NB4 (cell line): ENCODE measurements around the gene NET1.

Source experiments
- POLR2A ChIP-seq: IDR thresholded peaks from 2 replicates; pipeline ENCODE4 v1.6.1; 2011; ENCODE audit warnings: mild to moderate bottlenecking; ENCODE audit not compliant: insufficient read length; ENCODE audit errors: extremely low read depth
- TF ChIP-seq, protein P1 (sequence below): IDR thresholded peaks from one replicate; pipeline ENCODE4 v1.5.1; 2012; ENCODE audit warnings: low read depth, low read length

GRCh38 chr10:5446390-5446926 lies 34.1 kb downstream of the NET1 start:
- TF ChIP-seq, protein P1, sequence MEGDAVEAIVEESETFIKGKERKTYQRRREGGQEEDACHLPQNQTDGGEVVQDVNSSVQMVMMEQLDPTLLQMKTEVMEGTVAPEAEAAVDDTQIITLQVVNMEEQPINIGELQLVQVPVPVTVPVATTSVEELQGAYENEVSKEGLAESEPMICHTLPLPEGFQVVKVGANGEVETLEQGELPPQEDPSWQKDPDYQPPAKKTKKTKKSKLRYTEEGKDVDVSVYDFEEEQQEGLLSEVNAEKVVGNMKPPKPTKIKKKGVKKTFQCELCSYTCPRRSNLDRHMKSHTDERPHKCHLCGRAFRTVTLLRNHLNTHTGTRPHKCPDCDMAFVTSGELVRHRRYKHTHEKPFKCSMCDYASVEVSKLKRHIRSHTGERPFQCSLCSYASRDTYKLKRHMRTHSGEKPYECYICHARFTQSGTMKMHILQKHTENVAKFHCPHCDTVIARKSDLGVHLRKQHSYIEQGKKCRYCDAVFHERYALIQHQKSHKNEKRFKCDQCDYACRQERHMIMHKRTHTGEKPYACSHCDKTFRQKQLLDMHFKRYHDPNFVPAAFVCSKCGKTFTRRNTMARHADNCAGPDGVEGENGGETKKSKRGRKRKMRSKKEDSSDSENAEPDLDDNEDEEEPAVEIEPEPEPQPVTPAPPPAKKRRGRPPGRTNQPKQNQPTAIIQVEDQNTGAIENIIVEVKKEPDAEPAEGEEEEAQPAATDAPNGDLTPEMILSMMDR, result no peak
- TF ChIP-seq POLR2A, result peak; percentile 65
